Dermis microvascular lymphatic vessel endothelial cell (primary cell): ENCODE measurements around the gene ADD3. TPM values are rescaled to one million over a fixed set of nuclear protein-coding genes. Genes with fewer than 3 reads are reported as not detected.
"Not testable (repeated sequence)": the region's sequence is repeated elsewhere in the genome, so short reads cannot be mapped to it uniquely, and the experiment has no call there.

Experiments
- DNase-seq, 2 donors: peaks; one replicate each; pipeline versions ENCODE4 v3.0.0 to v3.0.0-alpha.2; 2010; ENCODE audit warnings: low read depth in 2 of 2
- total RNA-seq: library from RNA; depleted of rRNA; stranded (reverse); fragments of >200 nt; gene quantifications from 2 replicates; pipeline ENCODE4 v1.2.1, GENCODE V29; 2014

Gene ADD3
- total RNA-seq, 1 donor from 2014 or later, result 292 TPM

- DNase-seq, result no peak
These were observed 31.1 kb upstream of the ADD3 start for GRCh38 chr10:109976681-109977080.

GRCh38 chr10:109977382-109977806 lies 30.4 kb upstream of the ADD3 start:
- no peak for DNase-seq

GRCh38 chr10:109978481-109978880 lies 29.3 kb upstream of the ADD3 start:
- DNase-seq, result peak in 1 of 2 donors; percentile 58

- DNase-seq, result no peak
These were observed 28.6 kb upstream of the ADD3 start for GRCh38 chr10:109979215-109979614.

- no peak for DNase-seq
These were observed 26.1 kb upstream of the ADD3 start for GRCh38 chr10:109981650-109982049.

- no peak for DNase-seq
These were observed 25.7 kb upstream of the ADD3 start for GRCh38 chr10:109982123-109982522.

GRCh38 chr10:109982812-109983211 lies 25.0 kb upstream of the ADD3 start:
- DNase-seq, result no peak

- no peak for DNase-seq
These were observed 23.8 kb upstream of the ADD3 start for GRCh38 chr10:109984013-109984412.

GRCh38 chr10:109985768-109986167 lies 22.0 kb upstream of the ADD3 start:
- not testable (repeated sequence) for DNase-seq

GRCh38 chr10:109987452-109988211 lies 20.2 kb upstream of the ADD3 start:
- peak in 1 of 2 donors; percentile 33 for DNase-seq

GRCh38 chr10:109988212-109988596 lies 19.6 kb upstream of the ADD3 start:
- no peak for DNase-seq

- DNase-seq, result peak in 1 of 2 donors; percentile 29
These were observed 16.4 kb upstream of the ADD3 start for GRCh38 chr10:109991266-109991855.

GRCh38 chr10:109992485-109992884 lies 15.3 kb upstream of the ADD3 start:
- peak; percentile 27 to 29 for DNase-seq

- no peak for DNase-seq
These were observed 14.0 kb upstream of the ADD3 start for GRCh38 chr10:109993551-109994330.

GRCh38 chr10:109994711-109995577 lies 12.8 kb upstream of the ADD3 start:
- no peak for DNase-seq

- no peak for DNase-seq
These were observed 12.2 kb upstream of the ADD3 start for GRCh38 chr10:109995595-109995994.

GRCh38 chr10:109996225-109996624 lies 11.6 kb upstream of the ADD3 start:
- DNase-seq, result no peak

- DNase-seq, result no peak
These were observed 11.0 kb upstream of the ADD3 start for GRCh38 chr10:109996766-109997171.

- DNase-seq, result no peak
These were observed 10.6 kb upstream of the ADD3 start for GRCh38 chr10:109997233-109997632.

GRCh38 chr10:109998513-109998912 lies 9.3 kb upstream of the ADD3 start:
- no peak for DNase-seq

- DNase-seq, result no peak
These were observed 4.8 kb upstream of the ADD3 start for GRCh38 chr10:110002801-110003523.
